IMR-90 (cell line): ENCODE data around the gene GRIK5.

ENCODE experiments used
- BHLHE40 ChIP-seq: fragments of 150-350 bp; IDR thresholded peaks from 2 replicates; pipeline ENCODE4 v1.6.1; 2016; ENCODE audit warnings: mild to moderate bottlenecking, low read depth, low read length
- CEBPB ChIP-seq: IDR thresholded peaks from 2 replicates; pipeline ENCODE4 v1.6.1; 2012; ENCODE audit warnings: low read depth, low read length, improper control_type of control experiment
- CHD1 ChIP-seq: IDR thresholded peaks from 2 replicates; pipeline ENCODE4 v1.6.1; 2012; ENCODE audit warnings: low read depth, low read length, improper control_type of control experiment
- CTCF ChIP-seq: conservative IDR thresholded peaks from 2 replicates; pipeline ENCODE4 v1.5.1; 2012; ENCODE audit warnings: mild to moderate bottlenecking, low read depth, low read length, improper control_type of control experiment
- MAFK ChIP-seq: IDR thresholded peaks from 2 replicates; pipeline ENCODE4 v1.6.1; 2012; ENCODE audit warnings: low read depth, low read length, improper control_type of control experiment
- MAZ ChIP-seq: IDR thresholded peaks from 2 replicates; pipeline ENCODE4 v1.6.1; 2012; ENCODE audit warnings: low read depth, mild to moderate bottlenecking, low read length, improper control_type of control experiment, moderate library complexity, borderline replicate concordance
- POLR2A ChIP-seq: IDR thresholded peaks from 2 replicates; pipeline ENCODE4 v1.6.1; 2012; ENCODE audit warnings: mild to moderate bottlenecking, low read depth, low read length
- RAD21 ChIP-seq: IDR thresholded peaks from 2 replicates; pipeline ENCODE4 v1.6.1; 2012; ENCODE audit warnings: low read length, improper control_type of control experiment
- RCOR1 ChIP-seq: IDR thresholded peaks from 2 replicates; pipeline ENCODE4 v1.6.1; 2012; ENCODE audit warnings: mild to moderate bottlenecking, low read length, improper control_type of control experiment; ENCODE audit not compliant: insufficient replicate concordance
- RFX5 ChIP-seq: IDR thresholded peaks from 2 replicates; pipeline ENCODE4 v1.8.0; 2012; ENCODE audit warnings: low read depth, mild to moderate bottlenecking, low read length, moderate library complexity
- SMC3 ChIP-seq: fragments of 150-350 bp; IDR thresholded peaks from 2 replicates; pipeline ENCODE4 v1.6.1; 2016; ENCODE audit warnings: low read depth, mild to moderate bottlenecking, antibody characterized with exemption, low read length, moderate library complexity

DNA sequence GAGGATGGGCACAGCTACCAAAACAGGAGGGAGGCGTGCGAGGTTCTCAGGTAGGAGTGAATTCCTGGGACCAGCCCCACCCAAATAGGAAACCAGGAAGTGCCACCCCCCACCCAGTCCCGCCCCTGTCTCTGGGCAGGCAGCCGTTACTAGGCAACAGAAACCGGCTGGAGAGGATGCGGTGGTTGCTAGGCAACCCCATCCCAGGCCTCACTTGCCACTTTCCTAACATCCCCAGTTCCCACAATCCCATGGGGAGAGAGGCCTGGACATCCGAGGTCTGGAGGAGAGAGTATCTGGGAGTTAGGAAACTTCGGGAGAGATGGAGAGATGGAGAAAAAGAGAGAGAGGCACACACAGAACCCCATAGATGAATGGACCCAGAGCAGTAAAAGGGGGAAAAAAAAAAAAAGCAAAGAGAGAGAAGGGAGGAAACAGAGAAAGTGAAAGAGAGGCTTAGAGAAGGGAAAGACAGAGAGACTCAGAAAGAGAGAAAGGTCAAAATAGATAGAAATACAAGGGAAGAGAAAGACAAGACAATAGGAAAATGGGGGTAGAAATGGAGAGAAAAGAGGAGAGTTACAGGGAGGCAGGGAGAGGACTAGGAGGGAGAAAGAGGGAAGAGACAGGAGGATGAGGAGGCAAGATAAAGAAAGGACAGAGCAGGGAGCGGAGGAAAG, 3.8 kb downstream of the GRIK5 start:
- TF ChIP-seq POLR2A: no peak
- no peak for TF ChIP-seq CHD1
- no peak for TF ChIP-seq RCOR1
- no peak for TF ChIP-seq CTCF
- no peak for TF ChIP-seq CEBPB
- no peak for TF ChIP-seq MAFK
- no peak for TF ChIP-seq SMC3
- TF ChIP-seq RAD21: no peak
- peak; percentile 84; the same call in 1 of the 2 replicates for TF ChIP-seq RFX5
- no peak for TF ChIP-seq MAZ
- no peak for TF ChIP-seq BHLHE40
